Cortex of kidney (tissue), 1 donor: ENCODE data around the gene ZNF329.
"Not testable (repeated sequence)": the region's sequence is repeated elsewhere in the genome, so short reads cannot be mapped to it uniquely, and the experiment has no call there.

Experiments
- DNase-seq: peaks from one replicate; lab custom pipeline; 2025; lab: John Stamatoyannopoulos, UW

ZNF329 gene

DNA sequence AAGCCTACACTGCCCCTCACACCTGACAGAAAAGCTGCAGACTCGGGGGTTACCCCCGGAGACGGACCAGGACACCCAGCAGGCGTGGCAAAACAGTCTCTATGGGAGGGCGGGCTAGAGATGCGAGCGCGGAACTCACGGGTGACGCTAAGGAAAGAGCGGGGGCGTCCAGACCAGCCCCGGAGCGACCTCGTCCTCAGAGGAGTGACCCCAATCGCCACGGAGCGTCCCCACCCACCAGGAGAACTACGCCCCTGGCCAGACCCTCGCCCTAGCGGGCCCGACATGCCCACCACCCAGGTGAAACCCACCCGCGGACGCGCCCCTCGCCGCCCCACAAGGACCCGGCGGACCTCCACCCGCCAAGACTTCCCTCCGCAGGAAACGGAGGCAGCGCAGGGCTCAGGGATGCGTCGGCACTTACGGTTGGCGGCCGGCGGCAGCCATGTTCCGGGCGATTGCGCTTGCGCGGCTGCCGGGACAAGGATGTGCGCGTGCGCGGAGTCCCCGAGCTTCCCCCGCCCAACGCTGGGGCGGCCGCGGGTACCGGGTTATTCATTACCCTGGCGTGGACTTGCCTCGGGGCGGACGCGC, at the start of gene ZNF329:
TSS of gene ZNF329 (minus strand) at position 462 of the 594 bp plus-strand sequence. CDS start 21,286 bp downstream, outside the sequence.
- DNase-seq, result peak; percentile 18

DNA sequence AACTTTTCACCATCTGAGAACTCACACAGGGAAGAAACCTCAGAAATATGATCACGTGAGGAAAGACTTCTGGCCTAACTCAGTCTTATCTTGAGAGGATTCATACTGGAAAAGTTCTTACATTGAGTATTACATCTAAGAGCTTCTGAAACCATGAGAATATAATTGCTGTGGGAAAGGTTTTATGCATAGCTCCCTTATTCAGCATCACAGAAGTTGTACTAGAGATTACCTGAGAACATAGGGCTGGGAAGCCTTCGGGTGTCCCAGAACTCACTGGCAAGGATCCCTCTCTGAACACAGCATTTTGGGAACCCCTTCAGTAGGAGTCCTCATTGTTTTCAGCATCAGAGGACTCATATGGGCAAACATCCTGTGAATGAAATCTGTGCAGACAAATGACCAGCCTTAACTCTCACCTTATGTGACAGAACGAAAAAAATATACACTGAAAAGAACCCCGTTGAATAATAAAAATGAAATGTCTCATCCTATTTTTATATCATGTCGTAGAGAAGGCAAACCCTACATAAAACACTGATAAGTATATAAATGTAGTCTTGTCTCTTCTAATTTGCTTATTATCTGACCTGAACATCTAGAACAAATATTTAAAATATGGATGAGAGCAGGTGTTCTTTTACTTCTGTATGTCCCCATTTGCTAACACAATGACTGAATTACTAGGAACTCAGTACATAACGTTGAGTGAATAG, 46.5 kb upstream of the ZNF329 start:
- no peak for DNase-seq

GRCh38 chr19:58183817-58184215, 33.2 kb upstream of the ZNF329 start:
- no peak for DNase-seq

- no peak for DNase-seq
Measured at GRCh38 chr19:58182989-58183816, 32.6 kb upstream of the ZNF329 start, which contains the start of gene ZNF274. TSS of gene ZNF274 (plus strand) at chr19:58183061. CDS start at chr19:58183966, 905 bp downstream.

- DNase-seq, result no peak
Measured at GRCh38 chr19:58182577-58182988, 32.0 kb upstream of the ZNF329 start.

DNA sequence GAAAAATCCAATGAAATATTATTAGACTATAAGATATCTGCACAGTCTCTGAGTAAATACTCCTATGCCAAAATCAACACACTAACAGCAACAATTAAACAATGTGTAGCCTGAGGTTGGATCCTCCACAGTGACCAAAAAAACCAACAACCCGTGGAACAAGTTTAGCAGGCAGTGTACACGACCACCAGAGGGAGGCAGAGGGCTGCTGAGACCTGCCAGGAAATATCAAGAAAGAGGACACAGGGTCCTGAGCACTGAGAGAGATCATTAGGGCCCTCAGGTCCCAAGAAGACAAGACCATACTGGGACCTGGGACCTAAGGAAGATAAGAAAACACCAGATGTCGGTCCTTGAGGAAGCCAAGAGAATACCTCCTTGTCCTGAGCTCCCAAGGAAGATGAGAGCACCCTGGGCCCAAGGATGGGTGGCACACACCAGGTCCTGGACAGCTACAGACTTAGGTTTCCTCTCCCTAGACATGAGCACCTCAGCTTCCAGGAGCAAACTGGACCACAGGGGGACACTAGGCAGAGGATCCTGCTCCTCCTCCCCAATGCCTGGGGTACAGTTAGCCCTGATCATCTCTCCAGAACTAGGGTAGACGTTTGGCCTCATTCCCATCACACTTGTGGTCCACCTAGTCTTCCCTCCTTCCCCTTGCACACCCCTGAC, 31.4 kb upstream of the ZNF329 start:
- no peak for DNase-seq

GRCh38 chr19:58170860-58171259, 20.3 kb upstream of the ZNF329 start:
- no peak for DNase-seq

GRCh38 chr19:58166708-58167280, 16.2 kb upstream of the ZNF329 start:
- DNase-seq, result no peak

GRCh38 chr19:58166268-58166667, 15.7 kb upstream of the ZNF329 start:
- DNase-seq, result no peak

- DNase-seq, result no peak
Measured at GRCh38 chr19:58157045-58157728, 6.6 kb upstream of the ZNF329 start.

DNA sequence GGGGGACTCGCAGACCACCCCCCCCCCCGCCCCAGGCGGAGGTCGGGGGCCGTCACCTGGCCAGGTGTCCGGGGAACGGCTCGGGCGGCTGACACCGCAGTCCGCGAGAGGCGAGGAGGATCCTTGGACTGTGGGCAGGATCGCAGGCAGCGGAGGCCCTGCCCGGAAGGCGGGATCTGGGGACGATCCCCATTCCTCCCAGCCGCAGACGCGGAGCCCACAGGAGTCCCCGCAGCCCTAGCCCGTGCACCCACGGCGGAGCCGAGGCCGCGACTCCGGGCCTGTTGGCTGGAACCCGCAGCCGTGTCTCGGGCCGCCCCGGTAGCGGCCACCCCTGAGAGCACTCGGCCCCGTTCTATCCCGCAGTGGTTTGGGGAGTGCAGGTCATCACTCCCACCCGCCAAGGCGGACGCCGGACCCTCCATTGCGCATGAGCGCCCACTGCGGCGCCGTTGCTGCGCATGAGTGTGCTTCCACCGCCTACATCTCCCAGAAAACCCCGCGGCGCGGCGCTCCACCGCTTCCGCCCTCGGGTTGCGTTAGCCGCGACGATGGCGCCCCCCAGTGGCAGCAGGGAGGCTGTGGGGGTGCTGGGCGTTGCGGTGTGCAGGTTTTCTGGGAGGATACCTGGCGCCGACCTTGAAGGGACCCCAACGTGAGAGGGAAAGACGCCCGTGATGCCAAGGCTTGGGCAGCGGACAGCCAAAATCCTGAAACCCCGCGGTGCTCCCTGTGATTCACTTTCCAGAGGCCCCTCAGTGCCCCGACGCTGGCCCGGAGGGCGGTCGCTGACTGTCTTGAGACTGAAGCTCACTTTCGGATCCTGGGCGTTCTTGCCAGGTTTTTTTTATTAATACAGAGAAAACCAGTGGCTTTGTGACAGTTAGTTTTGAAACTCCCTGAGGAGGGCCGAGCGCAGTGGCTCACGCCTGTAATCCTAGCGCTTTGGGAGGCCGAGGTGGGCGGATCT, 4.4 kb upstream of the ZNF329 start:
- DNase-seq, result peak; percentile 43

- no peak for DNase-seq
Measured at GRCh38 chr19:58154287-58154678, 3.7 kb upstream of the ZNF329 start.

- no peak for DNase-seq
Measured at GRCh38 chr19:58153386-58153785, 2.8 kb upstream of the ZNF329 start.

GRCh38 chr19:58147475-58147874, 3.1 kb downstream of the ZNF329 start:
- DNase-seq, result not testable (repeated sequence)

DNA sequence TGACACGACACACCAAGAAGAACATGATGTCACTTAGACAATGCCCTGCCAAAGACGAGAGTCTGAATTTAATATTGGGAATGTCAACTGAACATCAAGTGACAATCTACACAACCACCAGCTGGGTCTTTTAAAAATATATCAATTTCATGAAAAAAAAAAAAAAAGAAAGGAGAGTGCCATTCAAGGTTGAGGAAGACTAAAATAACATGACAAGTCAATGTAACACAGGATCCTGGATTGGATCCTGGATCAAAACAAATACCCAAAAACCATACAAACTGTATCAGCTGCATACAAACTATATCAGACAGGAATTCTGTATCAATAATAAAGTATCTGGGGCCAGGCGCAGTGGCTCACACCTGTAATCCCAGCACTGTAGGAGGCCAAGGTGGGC, 4.7 kb downstream of the ZNF329 start:
- DNase-seq, result no peak

GRCh38 chr19:58134244-58134643, 16.3 kb downstream of the ZNF329 start:
- no peak for DNase-seq

DNA sequence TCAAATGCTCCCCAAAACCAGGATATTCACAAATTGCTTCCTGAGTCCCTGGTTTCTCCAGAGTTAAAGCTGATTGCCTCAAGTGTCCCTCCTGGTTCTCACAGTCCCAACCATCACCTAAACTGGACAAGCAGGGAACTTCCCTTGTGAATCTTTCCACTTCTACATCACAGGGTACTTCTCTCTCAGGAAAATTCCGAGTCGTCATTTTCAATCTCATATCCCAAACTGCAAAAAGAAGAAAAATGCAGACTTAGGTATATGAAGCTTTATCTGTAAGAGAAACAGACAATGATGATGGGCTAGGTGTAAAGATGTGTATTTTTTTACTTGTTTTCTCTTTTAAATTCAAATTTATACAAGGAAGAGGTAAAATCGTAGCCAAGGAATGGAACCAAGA, 21.3 kb downstream of the ZNF329 start:
- no peak for DNase-seq

DNA sequence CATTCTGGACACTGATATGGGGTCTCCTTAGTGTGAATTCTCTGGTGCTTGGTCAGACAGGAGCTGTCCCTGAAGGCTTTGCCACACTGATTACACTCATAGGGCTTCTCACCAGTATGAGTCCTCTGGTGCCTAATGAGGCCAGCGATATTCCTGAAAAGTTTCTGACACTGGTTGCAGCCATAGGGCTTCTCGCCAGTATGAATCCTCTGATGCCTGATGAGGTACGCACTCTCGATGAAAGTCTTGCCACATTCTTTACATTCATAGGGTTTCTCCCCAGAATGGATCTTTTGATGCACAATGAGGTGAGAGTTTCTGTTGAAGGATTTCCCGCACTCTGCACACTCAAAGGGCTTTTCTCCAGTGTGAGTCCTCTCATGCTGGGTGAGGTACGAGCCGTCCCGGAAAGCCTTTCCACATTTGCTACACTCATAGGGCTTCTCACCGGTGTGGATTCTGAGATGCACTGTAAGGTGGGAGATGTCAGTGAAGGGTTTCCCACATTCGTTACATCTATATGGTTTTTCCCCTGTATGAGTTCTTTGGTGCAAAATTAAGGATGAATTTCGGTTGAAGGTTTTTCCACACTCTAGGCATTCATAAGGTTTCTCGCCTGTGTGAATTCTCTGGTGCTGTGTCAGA, 22.4 kb downstream of the ZNF329 start:
- DNase-seq, result no peak

DNA sequence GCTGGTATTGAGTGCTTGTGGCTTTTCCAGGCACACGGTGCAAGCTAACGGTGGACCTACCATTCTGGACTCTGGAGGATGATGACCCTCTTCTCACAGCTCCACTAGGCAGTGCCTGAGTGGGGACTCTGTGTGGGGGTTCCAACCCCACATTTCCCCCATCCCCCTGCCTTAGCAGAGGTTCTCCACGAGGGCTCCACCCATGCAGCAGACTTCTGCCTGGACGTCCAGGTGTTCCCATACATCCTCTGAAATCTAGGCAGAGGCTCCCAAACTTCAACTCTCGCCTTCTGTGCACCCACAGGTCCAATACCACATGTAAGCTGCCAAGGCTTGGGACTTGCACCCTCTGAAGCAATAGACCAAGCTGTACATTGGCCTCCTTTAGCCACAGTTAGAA, 27.2 kb downstream of the ZNF329 start:
- DNase-seq, result no peak
